GM19395 (cell line): ENCODE results near the gene CACNB2.
"Not testable (repeated sequence)": the region's sequence is repeated elsewhere in the genome, so short reads cannot be mapped to it uniquely, and the experiment has no call there.

Experiments
- ATAC-seq: cut with Tn5 transposase; IDR thresholded peaks from one replicate; pipeline ENCODE4 v1.9.1; 2021; ENCODE audit warnings: mild to moderate bottlenecking, moderate library complexity; ENCODE audit not compliant: unreplicated experiment

CACNB2 gene

GRCh38 chr10:18196806-18197550 is 56.8 kb downstream of the CACNB2 start:
- no peak for ATAC-seq

GRCh38 chr10:18197706-18198105 is 57.5 kb downstream of the CACNB2 start:
- ATAC-seq = no peak

- no peak for ATAC-seq
Observed at GRCh38 chr10:18201877-18202276, 61.7 kb downstream of the CACNB2 start.

DNA sequence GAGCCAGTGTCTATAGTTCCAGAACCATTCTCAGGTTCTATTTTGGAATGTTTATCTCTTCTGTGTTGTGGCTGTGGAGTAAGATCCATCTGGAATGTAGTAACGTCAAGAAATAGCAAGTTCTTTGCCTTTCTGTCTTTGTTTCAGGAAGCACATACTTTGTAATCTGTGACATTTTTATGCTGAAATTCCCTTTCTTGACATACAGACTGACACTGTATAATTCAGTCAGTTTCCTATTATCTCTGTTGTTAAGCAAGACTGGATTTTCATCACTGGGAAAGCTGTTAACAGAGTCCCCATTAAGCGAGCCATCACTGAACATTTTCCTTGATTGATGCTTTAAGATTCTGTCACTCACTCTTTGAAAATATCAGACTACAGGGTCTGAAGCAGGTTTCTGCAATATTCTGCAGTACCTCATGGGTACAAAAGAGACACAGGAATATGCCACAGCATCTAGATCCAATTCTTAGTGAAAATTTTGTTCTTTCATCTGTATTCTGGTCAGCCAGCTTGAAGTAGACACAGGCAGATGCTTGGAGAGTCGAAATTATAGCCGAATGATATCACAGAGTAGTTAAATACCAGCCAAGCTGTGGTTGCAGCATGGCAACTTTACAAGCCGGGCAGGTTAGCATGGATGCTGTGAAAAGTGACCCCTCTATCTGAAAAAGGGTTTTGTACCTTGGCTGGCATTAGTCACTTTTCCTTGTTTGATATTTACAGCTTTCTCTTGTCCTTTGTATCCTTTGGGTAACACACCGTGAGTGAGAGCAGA is 62.6 kb downstream of the CACNB2 start:
- ATAC-seq = no peak

- no peak for ATAC-seq
Observed at GRCh38 chr10:18203471-18203870, 63.2 kb downstream of the CACNB2 start.

GRCh38 chr10:18204039-18204835 is 64.0 kb downstream of the CACNB2 start:
- no peak for ATAC-seq

DNA sequence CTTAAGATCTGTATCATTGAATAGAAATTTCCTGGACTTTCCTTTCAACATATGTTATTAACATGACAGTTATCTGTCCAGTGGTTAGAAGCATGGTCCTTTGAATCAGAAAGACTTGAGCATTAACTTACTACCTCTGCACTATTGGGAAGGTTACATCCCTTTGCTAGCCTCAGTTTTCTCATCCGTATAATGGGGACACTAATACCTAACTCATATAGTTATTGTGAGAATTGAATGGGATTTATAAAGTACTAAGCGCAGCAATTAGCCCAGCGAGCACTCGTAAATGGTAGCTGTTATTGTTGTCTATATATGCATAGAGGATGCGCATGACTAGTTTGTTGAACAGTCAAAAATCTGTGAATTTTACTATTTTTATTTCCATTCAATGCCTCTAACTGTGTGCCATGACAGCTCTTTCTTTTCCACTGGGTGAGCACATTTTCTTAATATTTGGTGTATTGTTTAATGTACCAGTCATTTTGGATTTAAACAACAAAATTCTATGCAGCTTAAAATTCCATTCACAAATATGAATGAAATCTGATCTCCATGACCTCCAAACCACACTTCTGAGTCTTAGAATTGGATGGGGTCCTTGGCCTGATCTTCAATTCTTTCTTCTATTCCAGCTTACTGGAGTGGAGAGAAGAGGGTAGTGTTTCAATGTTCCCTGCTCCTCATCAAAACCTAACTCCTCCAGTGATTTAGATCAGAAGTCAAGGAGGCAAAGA is 65.0 kb downstream of the CACNB2 start:
- no peak for ATAC-seq

GRCh38 chr10:18208186-18208585 is 68.0 kb downstream of the CACNB2 start:
- ATAC-seq = not testable (repeated sequence)

DNA sequence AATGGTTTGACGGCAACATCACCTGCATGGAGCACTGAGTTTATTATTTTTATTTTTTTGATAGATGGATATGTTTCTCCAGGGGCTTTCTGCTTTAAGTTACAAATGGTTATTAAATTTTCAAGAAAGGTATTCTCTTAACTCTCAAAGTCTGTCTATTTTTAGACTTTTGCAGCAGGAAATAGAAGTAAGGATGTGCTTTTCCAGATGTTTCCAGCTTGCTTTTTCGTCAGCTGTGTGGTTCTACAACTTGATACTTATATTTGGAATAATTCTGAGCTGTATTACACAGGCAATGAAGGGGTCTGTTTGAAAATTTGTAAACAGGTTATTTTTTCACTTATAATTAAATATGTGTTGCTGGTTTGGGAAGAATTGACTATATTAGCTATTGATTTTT is 69.0 kb downstream of the CACNB2 start:
- ATAC-seq = no peak

GRCh38 chr10:18210711-18211110 is 70.5 kb downstream of the CACNB2 start:
- ATAC-seq = no peak

- no peak for ATAC-seq
Observed at GRCh38 chr10:18211862-18212261, 71.6 kb downstream of the CACNB2 start.

- ATAC-seq = no peak
Observed at GRCh38 chr10:18213271-18213670, 73.0 kb downstream of the CACNB2 start.

DNA sequence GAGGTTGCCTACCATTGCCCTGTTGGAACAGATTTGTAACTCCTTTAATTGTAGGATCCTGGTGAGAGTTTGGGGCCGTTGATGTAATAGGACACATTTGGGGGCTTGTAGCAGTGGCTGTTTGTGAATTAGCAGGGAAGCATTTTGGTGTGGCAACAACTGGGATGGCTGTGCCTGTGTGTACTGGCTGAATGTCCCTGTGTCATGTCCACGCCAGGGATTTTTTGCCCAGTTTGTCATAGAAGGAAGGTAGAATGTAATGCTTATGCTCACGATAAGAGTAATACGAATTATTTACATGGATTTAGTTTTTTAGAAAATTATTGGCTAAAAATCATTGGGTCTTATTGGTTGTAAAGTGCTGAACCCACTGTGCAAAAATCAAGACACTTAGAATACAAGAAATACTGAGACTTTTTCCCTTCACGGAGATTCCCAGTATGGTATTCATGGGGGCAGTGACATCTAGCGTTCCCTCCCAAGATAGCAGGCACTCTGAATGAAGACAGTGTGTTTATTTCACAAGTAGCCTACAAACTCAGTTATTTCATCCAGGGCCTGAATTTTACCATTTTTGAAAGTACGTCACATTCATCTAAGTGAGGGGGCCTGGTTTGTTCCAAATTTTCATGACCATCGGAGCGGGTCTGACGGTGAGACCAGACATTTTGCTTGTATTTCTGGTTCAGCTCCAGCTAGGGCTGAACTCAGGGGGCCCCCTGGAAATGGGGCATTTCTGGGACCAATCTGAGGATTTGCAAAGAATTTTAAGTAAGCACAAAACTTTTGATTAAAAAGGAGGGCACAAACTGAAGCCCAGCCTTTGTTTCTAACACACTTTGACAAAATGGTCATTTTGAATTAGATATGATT is 74.7 kb downstream of the CACNB2 start:
- peak; percentile 77 for ATAC-seq

DNA sequence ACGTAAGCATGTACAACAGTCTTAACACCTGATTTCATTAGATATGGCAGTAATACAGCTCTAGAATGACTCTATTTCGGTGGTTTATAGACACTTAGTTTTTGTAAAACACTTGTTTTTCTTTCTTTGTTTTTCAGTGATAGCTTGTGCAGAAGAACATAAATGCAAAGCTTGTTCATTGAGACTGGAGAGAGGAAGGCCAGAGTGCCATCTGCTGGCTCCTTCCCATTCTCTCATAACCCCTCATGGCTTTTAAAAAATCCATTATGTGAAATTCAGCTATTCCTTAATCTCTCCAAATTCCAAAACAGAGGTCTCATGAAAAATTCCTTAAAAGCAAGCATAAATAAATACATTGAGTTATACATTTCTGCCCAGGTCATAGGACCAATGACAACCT is 76.3 kb downstream of the CACNB2 start:
- no peak for ATAC-seq

- ATAC-seq = no peak
Observed at GRCh38 chr10:18217577-18217976, 77.4 kb downstream of the CACNB2 start.

- ATAC-seq = no peak
Observed at GRCh38 chr10:18219146-18219545, 78.9 kb downstream of the CACNB2 start.

DNA sequence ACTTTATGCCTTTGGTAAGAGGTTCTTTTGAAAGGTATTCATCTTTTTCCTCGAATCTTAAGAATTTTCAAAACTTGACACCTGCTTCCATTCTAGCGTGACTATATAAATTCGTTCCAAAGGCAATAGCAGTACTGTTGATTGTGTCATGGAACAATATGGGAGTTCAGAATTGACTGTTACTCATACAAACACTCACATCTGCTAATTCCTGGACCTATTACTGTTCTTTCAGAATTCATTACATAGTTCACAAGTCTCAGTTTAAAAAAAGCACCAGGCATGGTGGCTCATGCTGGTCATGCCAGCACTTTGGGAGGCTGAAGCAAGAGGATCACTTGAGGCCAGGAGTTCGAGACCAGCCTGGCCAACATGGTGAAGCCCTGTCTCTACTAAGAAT is 80.9 kb downstream of the CACNB2 start:
- no peak for ATAC-seq

DNA sequence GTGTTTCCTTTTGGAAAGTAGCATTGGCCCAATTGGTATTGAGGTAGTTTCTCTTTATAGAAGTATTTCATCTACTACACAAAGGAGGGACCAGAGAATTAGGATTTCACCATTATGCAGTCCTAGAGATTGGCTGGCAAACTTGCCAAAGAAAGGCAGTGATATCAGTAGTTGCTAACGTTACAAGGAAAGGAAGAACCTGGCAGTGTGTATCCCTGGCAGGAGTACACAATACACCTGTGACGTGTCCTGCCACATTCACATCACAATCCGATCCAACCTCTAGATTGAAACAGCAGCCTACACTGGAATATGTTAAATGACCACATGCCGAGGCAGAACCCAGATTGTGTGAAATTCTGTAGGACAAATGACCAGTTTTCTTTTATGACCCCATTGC is 81.7 kb downstream of the CACNB2 start:
- no peak for ATAC-seq

DNA sequence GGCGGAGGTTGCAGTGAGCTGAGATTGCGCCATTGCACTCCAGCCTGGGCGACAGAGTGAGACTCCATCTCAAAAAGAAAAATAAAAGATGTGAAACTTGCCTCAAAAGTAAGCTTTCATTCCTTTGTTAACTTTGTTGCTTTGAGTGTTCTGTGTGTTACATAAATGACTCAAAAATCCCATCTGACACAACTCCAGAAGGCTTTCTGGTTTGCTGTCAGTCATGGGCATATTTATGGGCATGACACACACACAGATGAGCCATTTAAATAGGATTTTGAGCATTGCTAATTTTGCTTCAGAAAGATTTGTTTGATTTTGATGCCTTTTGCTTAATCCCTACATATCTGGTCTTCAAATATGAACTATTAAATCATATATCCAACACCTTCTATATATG is 82.6 kb downstream of the CACNB2 start:
- ATAC-seq = no peak

DNA sequence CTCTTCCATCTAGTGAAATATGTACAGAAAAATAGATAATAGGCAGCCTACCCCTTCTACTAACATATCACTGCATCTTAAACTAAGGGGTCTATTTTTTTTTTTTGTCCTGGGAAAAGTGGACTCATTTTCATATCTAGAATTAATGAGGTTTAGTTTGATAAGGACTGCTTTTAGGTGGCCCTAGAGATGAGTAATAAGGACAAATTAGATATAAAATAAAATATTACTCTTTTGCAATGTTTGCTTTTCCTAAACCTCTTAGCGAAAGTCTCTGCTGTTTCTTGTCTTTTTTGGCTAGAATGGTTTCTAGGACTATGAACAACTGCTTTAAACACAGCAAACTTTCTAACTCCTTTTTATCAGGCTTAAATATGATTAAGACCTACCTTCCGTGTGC is 83.7 kb downstream of the CACNB2 start:
- ATAC-seq = no peak
